ENCODE data around the gene PHYKPL.

GRCh38 chr5:178273665-178274541, 41.3 kb upstream of the PHYKPL start:
- TF ChIP-seq CTCF (IDR thresholded peaks at IDR 0.05; ENCODE audit: low read length) (no peak), EZH2 (IDR thresholded peaks at IDR 0.05; ENCODE audit: borderline replicate concordance, low read length) (no peak)
